CD14-positive monocyte (primary cell): Measurements from ENCODE around the gene KANK2. TPM values are rescaled to one million over a fixed set of nuclear protein-coding genes. Genes with fewer than 3 reads are reported as not detected.

Experiments
- DNase-seq, 3 donors: peaks; one replicate each; pipeline ENCODE4 v3.0.0-alpha.2; 2011 to 2022
- H2AFZ ChIP-seq: 2 replicates; pipeline ENCODE4 v1.6.0; 2012; ENCODE audit warnings: mild to moderate bottlenecking, low read depth, low read length, inconsistent platforms; ENCODE audit not compliant: insufficient read depth, poor library complexity, severe bottlenecking
- H3K27ac ChIP-seq, 2 donors: 1 replicate in 1 of 2; 2 replicates in 1 of 2; pipeline ENCODE4 v1.5.1; 2012 to 2013; ENCODE audit warnings: low read length in 2 of 2, control low read depth in 1 of 2, inconsistent platforms in 1 of 2, low read depth in 1 of 2, mild to moderate bottlenecking in 1 of 2
- H3K27me3 ChIP-seq, 2 donors: one replicate each; pipeline versions ENCODE4 v1.6.0 to v1.6.1; 2011 to 2013; ENCODE audit warnings: low read length in 2 of 2; ENCODE audit not compliant: control insufficient read depth in 2 of 2, insufficient read depth in 2 of 2
- H3K36me3 ChIP-seq, 2 donors: replicated peaks in 1 of 2; 1 replicate in 1 of 2; 2 replicates in 1 of 2; pipeline versions ENCODE4 v1.5.1 to v1.6.1; 2012 to 2013; ENCODE audit warnings: low read length in 2 of 2, control low read depth in 1 of 2, inconsistent platforms in 1 of 2, mild to moderate bottlenecking in 1 of 2; ENCODE audit not compliant: insufficient read depth in 2 of 2, control insufficient read depth in 1 of 2
- H3K4me1 ChIP-seq, 2 donors: 1 replicate in 1 of 2; 2 replicates in 1 of 2; pipeline versions ENCODE4 v1.5.1 to v1.6.1; 2012 to 2013; ENCODE audit warnings: low read length in 2 of 2, control low read depth in 1 of 2, inconsistent platforms in 1 of 2, mild to moderate bottlenecking in 1 of 2, moderate library complexity in 1 of 2; ENCODE audit not compliant: insufficient read depth in 2 of 2, control insufficient read depth in 1 of 2
- H3K4me2 ChIP-seq: replicated peaks from 2 replicates; pipeline ENCODE3; 2012; ENCODE audit warnings: low read length, moderate library complexity, mild to moderate bottlenecking; ENCODE audit not compliant: poor library complexity, severe bottlenecking; ENCODE audit errors: extremely low read depth
- H3K4me3 ChIP-seq, 3 experiments: fragments of 200-600 bp in 1 of 3; sonication (generic) in 1 of 3; replicated peaks in 1 of 3; 1 replicate in 2 of 3; 2 replicates in 1 of 3; pipeline ENCODE4 v1.5.1; 2011 to 2013; ENCODE audit warnings: low read length in 3 of 3, mild to moderate bottlenecking in 3 of 3, control low read depth in 2 of 3, low read depth in 2 of 3, inconsistent platforms in 1 of 3, moderate library complexity in 1 of 3
- H3K79me2 ChIP-seq: 2 replicates; pipeline ENCODE4 v1.6.0; 2012; ENCODE audit warnings: mild to moderate bottlenecking, control low read depth, inconsistent platforms, low read length, moderate library complexity; ENCODE audit not compliant: insufficient read depth
- H3K9ac ChIP-seq: 2 replicates; pipeline ENCODE4 v1.6.0; 2017; ENCODE audit warnings: low read length, mild to moderate bottlenecking; ENCODE audit not compliant: insufficient read depth, poor library complexity, severe bottlenecking
- H3K9me3 ChIP-seq, 2 donors: replicated peaks in 1 of 2; 1 replicate in 1 of 2; 2 replicates in 1 of 2; pipeline versions ENCODE4 v1.5.1 to v1.6.1; 2012 to 2013; ENCODE audit warnings: low read length in 2 of 2, control low read depth in 1 of 2; ENCODE audit not compliant: control insufficient read depth in 1 of 2, insufficient read depth in 1 of 2
- H4K20me1 ChIP-seq: 2 replicates; pipeline ENCODE4 v1.6.0; 2012; ENCODE audit warnings: mild to moderate bottlenecking, low read length, control low read depth, moderate library complexity; ENCODE audit not compliant: insufficient read depth
- H3K27ac Mint-ChIP-seq, 7 donors: one replicate each; pipeline ENCODE4 v1.8.0; 2020; ENCODE audit warnings: mild to moderate bottlenecking in 7 of 7, mixed read lengths in 7 of 7, moderate library complexity in 6 of 7, inconsistent platforms in 2 of 7
- H3K27me3 Mint-ChIP-seq, 3 donors: one replicate each; pipeline ENCODE4 v1.8.0; 2021 to 2022; ENCODE audit warnings: low read depth in 3 of 3, mild to moderate bottlenecking in 3 of 3, mixed read lengths in 3 of 3, moderate library complexity in 3 of 3, inconsistent platforms in 1 of 3
- H3K36me3 Mint-ChIP-seq, 2 donors: one replicate each; pipeline ENCODE4 v1.8.0; 2020; ENCODE audit warnings: mixed read lengths in 2 of 2, inconsistent platforms in 1 of 2, mild to moderate bottlenecking in 1 of 2
- H3K4me1 Mint-ChIP-seq: one replicate; pipeline ENCODE4 v1.8.0; 2020; ENCODE audit warnings: mild to moderate bottlenecking, mixed read lengths
- H3K4me3 Mint-ChIP-seq, 2 donors: one replicate each; pipeline ENCODE4 v1.8.0; 2020; ENCODE audit warnings: mild to moderate bottlenecking in 2 of 2, mixed read lengths in 2 of 2, moderate library complexity in 1 of 2
- H3K9me3 Mint-ChIP-seq, 7 donors: one replicate each; pipeline ENCODE4 v1.8.0; 2020 to 2022; ENCODE audit warnings: mixed read lengths in 7 of 7, mild to moderate bottlenecking in 6 of 7, moderate library complexity in 6 of 7, inconsistent platforms in 2 of 7
- CTCF ChIP-seq: fragments of 200-600 bp; IDR thresholded peaks from one replicate; pipeline ENCODE4 v1.8.0; 2022; ENCODE audit warnings: antibody characterized with exemption, mild to moderate bottlenecking
- WGBS: methylation state at CpG from one replicate; pipeline ENCODE4 v1.1.5; 2013; ENCODE audit warnings: missing lambda C conversion rate; ENCODE audit not compliant: insufficient coverage; 5-methylcytosine and 5-hydroxymethylcytosine counted together
- intact Hi-C, 2 donors: fragments of 100-400 bp; cut with micrococcal nuclease; formaldehyde crosslinking; loops; one replicate each; pipeline versions ENCODE4 v1.15.0 to v1.15.1; 2023
- polyA plus RNA-seq, 3 donors: library from polyadenylated mRNA; depleted of rRNA in 1 of 3; unstranded in 2 of 3; stranded (reverse) in 1 of 3; fragments of 300-500 nt in 2 of 3; fragments of >200 nt in 1 of 3; fragmentation: Illumina TruSeq in 2 of 3; gene quantifications; 1 replicate in 2 of 3; 2 replicates in 1 of 3; pipeline ENCODE4 v1.2.3, GENCODE V29; 2012 to 2021

KANK2 gene
- polyA plus RNA-seq, 3 donors = 0.40 to 1.3 (median 0.64) TPM

GRCh38 chr19:11154683-11155047 is 42.7 kb downstream of the KANK2 start:
- Histone ChIP-seq H3K9ac (no peak overlapping the region), H3K4me3 (peak overlapping the region in 1 of 3 experiments; percentile 88), H4K20me1 (no peaks in the 10 kb centered on the region), H3K27ac (no peak overlapping the region), H3K36me3 (no peaks in the 10 kb centered on the region), H2AFZ (peak overlapping the region; percentile 95), H3K4me2 (peak overlapping the region; percentile 87), H3K9me3 (no peaks in the 10 kb centered on the region), H3K79me2 (peaks cover 50% of the 10 kb centered on the region), H3K27me3 (no peaks in the 10 kb centered on the region), H3K4me1 (peaks cover 18 to 28% of the 10 kb centered on the region in 2 donors)
- H3K4me3 Mint-ChIP-seq = peak overlapping the region; percentile 75 to 77
- H3K27me3 Mint-ChIP-seq = peaks cover 0 to 1% (median 1%) of the 10 kb centered on the region in 3 donors
- peak overlapping the region in 1 of 7 donors; percentile 20 for H3K27ac Mint-ChIP-seq
- TF ChIP-seq CTCF = no peak
- peaks cover 3 to 10% of the 10 kb centered on the region in 2 donors for H3K36me3 Mint-ChIP-seq
- intact Hi-C loops = loop anchor here in 1 of 2 donors (5.0 kb wide), 1 partner anchor 43 kb away; the partner anchor contains the start of gene KANK2
- 77% methylated on average over 6 of the region's 6 CpGs for WGBS
- H3K9me3 Mint-ChIP-seq = peaks cover 0 to 2% (median 0%) of the 10 kb centered on the region in 7 donors
- peaks cover 23% of the 10 kb centered on the region for H3K4me1 Mint-ChIP-seq
- DNase-seq = no peak

- Histone ChIP-seq H3K27me3 (no peaks in the 10 kb centered on the region), H3K9me3 (no peaks in the 10 kb centered on the region), H3K4me2 (no peak overlapping the region), H3K4me1 (peaks cover 15 to 19% of the 10 kb centered on the region in 2 donors), H3K4me3 (no peak overlapping the region), H2AFZ (no peak overlapping the region), H3K9ac (no peak overlapping the region), H3K36me3 (peaks cover 13 to 18% of the 10 kb centered on the region in 2 donors), H4K20me1 (no peaks in the 10 kb centered on the region), H3K79me2 (peaks cover 56% of the 10 kb centered on the region), H3K27ac (peak overlapping the region in 1 of 2 donors; percentile 11)
- Mint-ChIP-seq H3K36me3 (peaks cover 13 to 29% of the 10 kb centered on the region in 2 donors), H3K27me3 (peaks cover 0 to 1% (median 0%) of the 10 kb centered on the region in 3 donors), H3K27ac (peak overlapping the region in 3 of 7 donors; percentile 21 to 81 (median 58)), H3K4me1 (peaks cover 14% of the 10 kb centered on the region), H3K4me3 (no peak overlapping the region), H3K9me3 (peaks cover 0 to 2% (median 0%) of the 10 kb centered on the region in 7 donors)
- TF ChIP-seq CTCF = no peak
- intact Hi-C loops = no loop called here
- DNase-seq = no peak
- WGBS = 96% methylated on average over 9 of the region's 11 CpGs
Measured at GRCh38 chr19:11152318-11153062, 44.9 kb downstream of the KANK2 start.
